ENCODE results near the gene ATRNL1.

The ATRNL1 gene

DNA sequence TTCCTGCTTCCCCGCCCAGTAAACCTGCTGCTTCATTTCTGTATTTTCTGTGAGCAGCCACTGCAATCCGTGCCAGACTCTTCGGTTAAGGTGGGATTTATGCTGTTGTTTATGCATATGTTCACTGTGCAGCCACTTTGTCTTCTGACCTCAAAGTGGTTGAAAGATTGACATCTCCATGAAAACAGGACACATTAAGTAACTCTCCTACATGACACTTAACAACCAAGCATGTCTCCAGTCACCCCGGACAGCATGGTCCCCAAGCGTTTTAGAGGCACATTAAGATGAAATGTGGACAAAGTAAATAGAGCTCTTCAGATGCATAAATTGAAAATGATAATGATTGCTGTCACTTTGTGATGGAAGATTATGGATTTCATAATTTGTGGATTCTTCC is 758.5 kb downstream of the ATRNL1 start:
- TF ChIP-seq, protein P1, sequence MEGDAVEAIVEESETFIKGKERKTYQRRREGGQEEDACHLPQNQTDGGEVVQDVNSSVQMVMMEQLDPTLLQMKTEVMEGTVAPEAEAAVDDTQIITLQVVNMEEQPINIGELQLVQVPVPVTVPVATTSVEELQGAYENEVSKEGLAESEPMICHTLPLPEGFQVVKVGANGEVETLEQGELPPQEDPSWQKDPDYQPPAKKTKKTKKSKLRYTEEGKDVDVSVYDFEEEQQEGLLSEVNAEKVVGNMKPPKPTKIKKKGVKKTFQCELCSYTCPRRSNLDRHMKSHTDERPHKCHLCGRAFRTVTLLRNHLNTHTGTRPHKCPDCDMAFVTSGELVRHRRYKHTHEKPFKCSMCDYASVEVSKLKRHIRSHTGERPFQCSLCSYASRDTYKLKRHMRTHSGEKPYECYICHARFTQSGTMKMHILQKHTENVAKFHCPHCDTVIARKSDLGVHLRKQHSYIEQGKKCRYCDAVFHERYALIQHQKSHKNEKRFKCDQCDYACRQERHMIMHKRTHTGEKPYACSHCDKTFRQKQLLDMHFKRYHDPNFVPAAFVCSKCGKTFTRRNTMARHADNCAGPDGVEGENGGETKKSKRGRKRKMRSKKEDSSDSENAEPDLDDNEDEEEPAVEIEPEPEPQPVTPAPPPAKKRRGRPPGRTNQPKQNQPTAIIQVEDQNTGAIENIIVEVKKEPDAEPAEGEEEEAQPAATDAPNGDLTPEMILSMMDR (IDR thresholded peaks at IDR 0.05; ENCODE audit: insufficient read depth, low read depth, low read length, missing control alignments) = no peak
- DNase-seq (ENCODE audit: low read depth) = no peak
- no peak overlapping the region for H3K4me3 ChIP-seq (ENCODE audit: low read length)

- TF ChIP-seq, protein P1 (IDR thresholded peaks at IDR 0.05; ENCODE audit: insufficient read depth, low read depth, low read length, missing control alignments) = no peak
- H3K4me3 ChIP-seq (ENCODE audit: low read length) = no peak overlapping the region
- DNase-seq (ENCODE audit: low read depth) = peak; percentile 41
Measured at GRCh38 chr10:115854740-115855435, 761.7 kb downstream of the ATRNL1 start.

GRCh38 chr10:115856580-115856979 is 763.4 kb downstream of the ATRNL1 start:
- DNase-seq (ENCODE audit: low read depth) = peak; percentile 85
- TF ChIP-seq, protein P1 (IDR thresholded peaks at IDR 0.05; ENCODE audit: insufficient read depth, low read depth, low read length, missing control alignments) = no peak

GRCh38 chr10:115857856-115858255 is 764.7 kb downstream of the ATRNL1 start:
- H3K4me3 ChIP-seq (ENCODE audit: low read length) = no peak overlapping the region
- TF ChIP-seq, protein P1 (IDR thresholded peaks at IDR 0.05; ENCODE audit: insufficient read depth, low read depth, low read length, missing control alignments) = no peak
- DNase-seq (ENCODE audit: low read depth) = peak; percentile 77

More at GRCh38 chr10:115856580-115856979, 763.4 kb downstream of the ATRNL1 start:
- no peak overlapping the region for H3K4me3 ChIP-seq (ENCODE audit: low read length)

DNA sequence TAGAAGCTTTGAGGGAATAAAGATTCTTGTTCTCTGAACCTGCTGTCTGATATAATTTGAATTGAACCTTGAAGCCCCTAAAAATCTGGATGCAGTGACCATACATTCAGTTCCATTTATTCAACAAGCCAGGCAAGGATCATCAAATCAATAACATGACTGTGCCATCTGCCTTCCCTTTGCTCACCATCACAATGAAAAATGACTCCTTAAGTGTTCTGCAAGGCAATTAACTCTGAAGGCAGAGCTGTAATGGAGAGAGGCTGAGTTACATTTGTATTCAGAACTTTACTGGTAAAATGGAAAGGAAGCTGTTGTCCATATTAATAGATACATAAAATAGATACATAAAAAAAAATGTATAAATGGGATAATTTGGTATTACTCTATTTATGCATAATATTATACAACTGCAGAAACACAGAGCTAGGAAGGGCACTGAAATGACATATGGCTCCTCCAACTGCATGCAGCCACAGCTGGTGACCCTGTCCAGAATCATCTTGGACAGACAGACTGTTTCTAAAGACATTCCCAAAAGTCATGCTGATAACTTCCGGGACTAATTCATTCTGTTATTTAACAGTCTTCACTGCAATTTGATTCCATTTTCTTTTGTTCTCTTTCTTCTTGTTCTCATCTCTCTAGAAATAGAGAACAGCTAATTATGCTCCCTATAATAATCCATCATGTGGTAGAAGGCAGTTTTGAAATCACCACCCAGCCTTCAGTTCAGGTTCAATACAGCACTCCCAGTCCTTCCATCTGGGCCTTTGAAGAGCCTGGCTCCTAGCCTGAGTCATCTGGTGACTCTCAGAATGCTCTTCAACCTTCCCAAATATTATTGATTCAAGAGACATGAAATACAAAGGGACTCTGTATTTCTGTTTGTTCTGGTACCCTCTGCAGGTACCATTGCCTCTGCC is 767.3 kb downstream of the ATRNL1 start:
- TF ChIP-seq, protein P1 (IDR thresholded peaks at IDR 0.05; ENCODE audit: insufficient read depth, low read depth, low read length, missing control alignments) = no peak
- H3K4me3 ChIP-seq (ENCODE audit: low read length) = no peak overlapping the region
- no peak for DNase-seq (ENCODE audit: low read depth)

DNA sequence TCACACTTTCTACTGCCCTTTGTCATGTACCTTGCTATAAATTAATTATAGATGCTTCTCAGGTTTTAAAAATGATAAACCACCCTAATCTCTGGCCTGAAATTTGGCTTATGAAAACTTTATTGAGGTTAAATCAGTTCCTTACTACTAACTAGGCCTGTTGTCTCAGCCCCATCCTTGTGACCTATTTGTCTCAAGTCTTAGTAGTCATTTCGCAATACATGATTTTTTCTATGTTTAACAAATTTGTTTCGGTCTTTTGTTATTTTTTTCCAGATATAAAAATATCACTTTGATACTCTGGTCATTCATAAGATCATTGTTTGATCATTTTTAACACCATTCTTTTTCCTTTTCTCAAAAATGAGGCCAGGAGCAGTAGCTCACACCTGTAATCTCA is 768.3 kb downstream of the ATRNL1 start:
- TF ChIP-seq, protein P1 (IDR thresholded peaks at IDR 0.05; ENCODE audit: insufficient read depth, low read depth, low read length, missing control alignments) = no peak
- H3K4me3 ChIP-seq (ENCODE audit: low read length) = no peak overlapping the region
- DNase-seq (ENCODE audit: low read depth) = peak; percentile 14

Measured in epithelial cell of esophagus (primary cell).